GM23338 (cell line): Measurements from ENCODE around the gene FBXO30. TPM values are rescaled to one million over a fixed set of nuclear protein-coding genes. Genes with fewer than 3 reads are reported as not detected.

Experiments
- ATAC-seq: fragments of 200-7000 bp; cut with Tn5 transposase; 3 replicates; pipeline ENCODE4 v1.9.1; 2020
- DNase-seq: peaks from one replicate; pipeline ENCODE4 v3.0.0-alpha.2; 2015; ENCODE audit warnings: low spot score
- H2AFZ ChIP-seq: fragments of 200-600 bp; sonication (generic); 2 replicates; pipeline ENCODE4 v1.8.0; 2016; ENCODE audit warnings: antibody characterized with exemption, mild to moderate bottlenecking, moderate library complexity
- H3F3A ChIP-seq: fragments of 200-600 bp; sonication (generic); replicated peaks from 2 replicates; pipeline ENCODE4 v1.8.0; 2017; ENCODE audit warnings: antibody characterized with exemption, mixed run types, low read depth
- H3K27ac ChIP-seq: fragments of 200-600 bp; sonication (generic); 2 replicates; pipeline ENCODE4 v1.6.1; 2016; ENCODE audit warnings: low read depth
- H3K27me3 ChIP-seq: fragments of 200-600 bp; sonication (generic); 2 replicates; pipeline ENCODE4 v1.8.0; 2016; ENCODE audit warnings: mild to moderate bottlenecking, mixed run types, moderate library complexity; ENCODE audit not compliant: insufficient read depth
- H3K36me3 ChIP-seq: fragments of 200-600 bp; sonication (generic); 2 replicates; pipeline ENCODE4 v1.8.0; 2016; ENCODE audit warnings: mild to moderate bottlenecking; ENCODE audit not compliant: insufficient read depth
- H3K4me1 ChIP-seq: fragments of 200-600 bp; sonication (generic); 2 replicates; pipeline ENCODE4 v1.8.0; 2016; ENCODE audit warnings: mild to moderate bottlenecking, moderate library complexity; ENCODE audit not compliant: insufficient read depth
- H3K4me2 ChIP-seq: fragments of 200-600 bp; sonication (generic); 2 replicates; pipeline ENCODE4 v1.7.1; 2017; ENCODE audit warnings: mixed run types
- H3K4me3 ChIP-seq: fragments of 200-600 bp; sonication (generic); 2 replicates; pipeline ENCODE4 v1.6.1; 2016; ENCODE audit warnings: mixed run types
- H3K79me2 ChIP-seq: fragments of 200-600 bp; sonication (generic); replicated peaks from 2 replicates; pipeline ENCODE4 v1.8.0; 2017; ENCODE audit warnings: mild to moderate bottlenecking; ENCODE audit not compliant: insufficient read depth
- H3K9me2 ChIP-seq: fragments of 200-600 bp; sonication (generic); 2 replicates; pipeline ENCODE4 v1.8.0; 2017; ENCODE audit not compliant: insufficient read depth
- H4K20me1 ChIP-seq: fragments of 200-600 bp; sonication (generic); replicated peaks from 2 replicates; pipeline ENCODE4 v1.8.0; 2017; ENCODE audit warnings: mild to moderate bottlenecking; ENCODE audit not compliant: insufficient read depth
- H3K27ac Mint-ChIP-seq: 2 replicates; pipeline ENCODE4 v1.8.0; 2020; ENCODE audit warnings: inconsistent platforms, mild to moderate bottlenecking, moderate library complexity, mixed read lengths
- H3K27me3 Mint-ChIP-seq: 3 replicates; pipeline ENCODE4 v1.8.0; 2022; ENCODE audit warnings: low read depth, mild to moderate bottlenecking, moderate library complexity, mixed read lengths, inconsistent platforms; ENCODE audit not compliant: insufficient read depth, poor library complexity
- H3K36me3 Mint-ChIP-seq: 3 replicates; pipeline ENCODE4 v1.8.0; 2021; ENCODE audit warnings: low read depth, mild to moderate bottlenecking, inconsistent platforms, moderate library complexity, mixed read lengths
- H3K4me1 Mint-ChIP-seq: 3 replicates; pipeline ENCODE4 v1.8.0; 2020; ENCODE audit warnings: mild to moderate bottlenecking, inconsistent platforms, mixed read lengths
- H3K4me3 Mint-ChIP-seq: 3 replicates; pipeline ENCODE4 v1.8.0; 2021; ENCODE audit warnings: moderate library complexity, mild to moderate bottlenecking, inconsistent platforms, mixed read lengths
- H3K9me3 Mint-ChIP-seq: 3 replicates; pipeline ENCODE4 v1.8.0; 2020; ENCODE audit warnings: moderate library complexity, mild to moderate bottlenecking, inconsistent platforms, mixed read lengths
- CREB1 ChIP-seq: fragments of 250-450 bp; sonication (Bioruptor Pico); IDR thresholded peaks from 2 replicates; pipeline ENCODE4 v1.5.0; 2020; ENCODE audit warnings: low read depth, mild to moderate bottlenecking, moderate library complexity
- CTCF ChIP-seq, 2 experiments: fragments of 200-600 bp in 1 of 2; sonication (generic) in 1 of 2; conservative IDR thresholded peaks; 2 replicates each; pipeline versions ENCODE4 v1.5.1 to v1.6.1; 2016 to 2017; ENCODE audit warnings: antibody characterized with exemption in 2 of 2, low read depth in 2 of 2, mild to moderate bottlenecking in 2 of 2, moderate library complexity in 1 of 2
- ETS1 ChIP-seq: IDR thresholded peaks from 2 replicates; pipeline ENCODE4 v1.6.1; 2016; ENCODE audit warnings: antibody characterized with exemption
- EZH2 ChIP-seq: fragments of 200-600 bp; sonication (generic); IDR thresholded peaks from one replicate; pipeline ENCODE4 v1.8.0; 2017; ENCODE audit warnings: antibody characterized with exemption, mild to moderate bottlenecking, low read depth; ENCODE audit not compliant: unreplicated experiment
- EZH2phosphoT487 ChIP-seq: fragments of 200-600 bp; sonication (generic); IDR thresholded peaks from one replicate; pipeline ENCODE4 v1.8.1; 2018; ENCODE audit warnings: antibody characterized with exemption; ENCODE audit not compliant: unreplicated experiment
- JUNB ChIP-seq: IDR thresholded peaks from one replicate; pipeline ENCODE4 v1.6.1; 2016; ENCODE audit warnings: antibody characterized with exemption; ENCODE audit not compliant: unreplicated experiment
- NANOG ChIP-seq: IDR thresholded peaks from 2 replicates; pipeline ENCODE4 v1.6.1; 2016; ENCODE audit warnings: antibody characterized with exemption, borderline replicate concordance
- POLR2AphosphoS5 ChIP-seq: IDR thresholded peaks from 2 replicates; pipeline ENCODE4 v1.6.1; 2016; ENCODE audit warnings: antibody characterized with exemption, low read depth
- STAT1 ChIP-seq: IDR thresholded peaks from one replicate; pipeline ENCODE4 v1.6.1; 2016; ENCODE audit warnings: antibody characterized with exemption; ENCODE audit not compliant: unreplicated experiment
- ZNF114 ChIP-seq: fragments of 250-450 bp; sonication (Bioruptor Pico); IDR thresholded peaks from 2 replicates; pipeline ENCODE4 v1.5.0; 2020; ENCODE audit warnings: mild to moderate bottlenecking, moderate library complexity
- ZNF331 ChIP-seq: fragments of 250-450 bp; sonication (Bioruptor Pico); IDR thresholded peaks from 2 replicates; pipeline ENCODE4 v1.5.0; 2020; ENCODE audit warnings: low read depth, mild to moderate bottlenecking, moderate library complexity
- ZNF462 ChIP-seq: fragments of 250-450 bp; sonication (Bioruptor Pico); IDR thresholded peaks from 2 replicates; pipeline ENCODE4 v1.5.0; 2020; ENCODE audit warnings: mild to moderate bottlenecking, moderate library complexity
- polyA plus RNA-seq: library from polyadenylated mRNA; unstranded; fragments of >200 nt; fragmentation: Nextera tagmentation; extraction: Ambion mirVana; gene quantifications from 2 replicates; pipeline ENCODE4 v1.2.1, GENCODE V29; 2016
- total RNA-seq: library from RNA; depleted of rRNA; stranded (reverse); fragments of >200 nt; shearing (Covaris generic); gene quantifications from 2 replicates; pipeline ENCODE4 v1.2.3, GENCODE V29; 2014
- TF ChIP-seq, protein P1 (sequence below): IDR thresholded peaks from one replicate; pipeline ENCODE4 v1.6.1; 2018; ENCODE audit warnings: antibody characterized with exemption; ENCODE audit not compliant: unreplicated experiment

The FBXO30 gene
- total and polyA plus RNA-seq, 2 experiments from 2014 or later = 6.5 to 21.3 TPM

GRCh38 chr6:145816392-145816791, 1.8 kb upstream of the FBXO30 start:
- Histone ChIP-seq H3K27ac (no peak overlapping the region), H3K9me2 (no peaks in the 10 kb centered on the region), H3K4me2 (peak overlapping the region; percentile 78; the same call in 1 of the 2 replicates), H3K4me3 (peak overlapping the region; percentile 63; the same call in 1 of the 2 replicates), H3K79me2 (peaks cover 31% of the 10 kb centered on the region), H2AFZ (no peak overlapping the region), H3K36me3 (no peaks in the 10 kb centered on the region), H3K27me3 (no peaks in the 10 kb centered on the region), H3K4me1 (peaks cover 24% of the 10 kb centered on the region), H3F3A (no peaks in the 10 kb centered on the region), H4K20me1 (0 out of 2 replicates have a peak, but pooled peaks cover under 1% of the 10 kb centered on the region)
- Mint-ChIP-seq H3K36me3 (peaks cover 6% of the 10 kb centered on the region), H3K27me3 (no peaks in the 10 kb centered on the region), H3K9me3 (no peaks in the 10 kb centered on the region), H3K27ac (peak overlapping the region; percentile 16; the same call in 1 of the 2 replicates), H3K4me3 (peak overlapping the region; percentile 92), H3K4me1 (peaks cover 16% of the 10 kb centered on the region)
- TF ChIP-seq JUNB (no peak), ETS1 (no peak), POLR2AphosphoS5 (no peak), CREB1 (CRISPR knock-in tag) (no peak), ZNF462 (CRISPR knock-in tag) (no peak), ZNF114 (CRISPR knock-in tag) (no peak), NANOG (no peak), CTCF (conservative IDR thresholded peaks at IDR 0.05; ENCODE audit: low read depth in 2 of 2) (no peak), EZH2 (no peak), EZH2phosphoT487 (no peak), STAT1 (no peak), ZNF331 (CRISPR knock-in tag) (no peak)
- TF ChIP-seq, protein P1, sequence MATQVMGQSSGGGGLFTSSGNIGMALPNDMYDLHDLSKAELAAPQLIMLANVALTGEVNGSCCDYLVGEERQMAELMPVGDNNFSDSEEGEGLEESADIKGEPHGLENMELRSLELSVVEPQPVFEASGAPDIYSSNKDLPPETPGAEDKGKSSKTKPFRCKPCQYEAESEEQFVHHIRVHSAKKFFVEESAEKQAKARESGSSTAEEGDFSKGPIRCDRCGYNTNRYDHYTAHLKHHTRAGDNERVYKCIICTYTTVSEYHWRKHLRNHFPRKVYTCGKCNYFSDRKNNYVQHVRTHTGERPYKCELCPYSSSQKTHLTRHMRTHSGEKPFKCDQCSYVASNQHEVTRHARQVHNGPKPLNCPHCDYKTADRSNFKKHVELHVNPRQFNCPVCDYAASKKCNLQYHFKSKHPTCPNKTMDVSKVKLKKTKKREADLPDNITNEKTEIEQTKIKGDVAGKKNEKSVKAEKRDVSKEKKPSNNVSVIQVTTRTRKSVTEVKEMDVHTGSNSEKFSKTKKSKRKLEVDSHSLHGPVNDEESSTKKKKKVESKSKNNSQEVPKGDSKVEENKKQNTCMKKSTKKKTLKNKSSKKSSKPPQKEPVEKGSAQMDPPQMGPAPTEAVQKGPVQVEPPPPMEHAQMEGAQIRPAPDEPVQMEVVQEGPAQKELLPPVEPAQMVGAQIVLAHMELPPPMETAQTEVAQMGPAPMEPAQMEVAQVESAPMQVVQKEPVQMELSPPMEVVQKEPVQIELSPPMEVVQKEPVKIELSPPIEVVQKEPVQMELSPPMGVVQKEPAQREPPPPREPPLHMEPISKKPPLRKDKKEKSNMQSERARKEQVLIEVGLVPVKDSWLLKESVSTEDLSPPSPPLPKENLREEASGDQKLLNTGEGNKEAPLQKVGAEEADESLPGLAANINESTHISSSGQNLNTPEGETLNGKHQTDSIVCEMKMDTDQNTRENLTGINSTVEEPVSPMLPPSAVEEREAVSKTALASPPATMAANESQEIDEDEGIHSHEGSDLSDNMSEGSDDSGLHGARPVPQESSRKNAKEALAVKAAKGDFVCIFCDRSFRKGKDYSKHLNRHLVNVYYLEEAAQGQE = no peak
- ATAC-seq (no peak), DNase-seq (no peak)
